Mammary epithelial cell (primary cell): Measurements from ENCODE around the gene STK11IP.

Source experiments
- EZH2 ChIP-seq: IDR thresholded peaks from 2 replicates; pipeline ENCODE4 v1.6.1; 2012; ENCODE audit warnings: low read length, inconsistent platforms, borderline replicate concordance
- TF ChIP-seq, protein P1 (sequence below), 2 donors: IDR thresholded peaks in 1 of 2; conservative IDR thresholded peaks in 1 of 2; 2 replicates each; pipeline ENCODE4 v1.5.1; 2011 to 2012; ENCODE audit warnings: inconsistent platforms in 2 of 2, low read length in 2 of 2, mild to moderate bottlenecking in 2 of 2, control low read depth in 1 of 2, low read depth in 1 of 2; ENCODE audit not compliant: insufficient read depth in 1 of 2; ENCODE audit errors: extremely low read depth in 1 of 2

DNA sequence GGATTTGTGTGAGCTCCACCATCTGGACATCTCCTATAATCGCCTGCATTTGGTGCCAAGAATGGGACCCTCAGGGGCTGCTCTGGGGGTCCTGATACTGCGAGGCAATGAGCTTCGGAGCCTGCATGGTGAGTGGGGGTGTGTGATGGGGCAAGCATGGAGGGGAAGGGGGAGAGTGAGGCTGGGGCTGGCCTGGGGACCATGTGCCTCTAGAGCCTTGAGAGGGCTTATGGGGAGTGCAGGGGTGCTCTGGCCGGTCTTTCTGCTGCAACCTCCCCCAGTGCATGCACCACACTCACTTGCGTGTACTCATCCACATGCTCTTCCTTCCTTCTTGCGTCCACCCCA lies 7.9 kb downstream of the STK11IP start:
- TF ChIP-seq, protein P1, sequence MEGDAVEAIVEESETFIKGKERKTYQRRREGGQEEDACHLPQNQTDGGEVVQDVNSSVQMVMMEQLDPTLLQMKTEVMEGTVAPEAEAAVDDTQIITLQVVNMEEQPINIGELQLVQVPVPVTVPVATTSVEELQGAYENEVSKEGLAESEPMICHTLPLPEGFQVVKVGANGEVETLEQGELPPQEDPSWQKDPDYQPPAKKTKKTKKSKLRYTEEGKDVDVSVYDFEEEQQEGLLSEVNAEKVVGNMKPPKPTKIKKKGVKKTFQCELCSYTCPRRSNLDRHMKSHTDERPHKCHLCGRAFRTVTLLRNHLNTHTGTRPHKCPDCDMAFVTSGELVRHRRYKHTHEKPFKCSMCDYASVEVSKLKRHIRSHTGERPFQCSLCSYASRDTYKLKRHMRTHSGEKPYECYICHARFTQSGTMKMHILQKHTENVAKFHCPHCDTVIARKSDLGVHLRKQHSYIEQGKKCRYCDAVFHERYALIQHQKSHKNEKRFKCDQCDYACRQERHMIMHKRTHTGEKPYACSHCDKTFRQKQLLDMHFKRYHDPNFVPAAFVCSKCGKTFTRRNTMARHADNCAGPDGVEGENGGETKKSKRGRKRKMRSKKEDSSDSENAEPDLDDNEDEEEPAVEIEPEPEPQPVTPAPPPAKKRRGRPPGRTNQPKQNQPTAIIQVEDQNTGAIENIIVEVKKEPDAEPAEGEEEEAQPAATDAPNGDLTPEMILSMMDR (conservative IDR thresholded peaks at IDR 0.05 in 1 of 2, IDR thresholded peaks at IDR 0.05 in 1 of 2; ENCODE audit: extremely low read depth in 1 of 2, insufficient read depth in 1 of 2, low read depth in 1 of 2, low read length in 2 of 2): no peak
- TF ChIP-seq EZH2: no peak
